Measurements from ENCODE around the gene LKAAEAR1.

Gene LKAAEAR1

DNA sequence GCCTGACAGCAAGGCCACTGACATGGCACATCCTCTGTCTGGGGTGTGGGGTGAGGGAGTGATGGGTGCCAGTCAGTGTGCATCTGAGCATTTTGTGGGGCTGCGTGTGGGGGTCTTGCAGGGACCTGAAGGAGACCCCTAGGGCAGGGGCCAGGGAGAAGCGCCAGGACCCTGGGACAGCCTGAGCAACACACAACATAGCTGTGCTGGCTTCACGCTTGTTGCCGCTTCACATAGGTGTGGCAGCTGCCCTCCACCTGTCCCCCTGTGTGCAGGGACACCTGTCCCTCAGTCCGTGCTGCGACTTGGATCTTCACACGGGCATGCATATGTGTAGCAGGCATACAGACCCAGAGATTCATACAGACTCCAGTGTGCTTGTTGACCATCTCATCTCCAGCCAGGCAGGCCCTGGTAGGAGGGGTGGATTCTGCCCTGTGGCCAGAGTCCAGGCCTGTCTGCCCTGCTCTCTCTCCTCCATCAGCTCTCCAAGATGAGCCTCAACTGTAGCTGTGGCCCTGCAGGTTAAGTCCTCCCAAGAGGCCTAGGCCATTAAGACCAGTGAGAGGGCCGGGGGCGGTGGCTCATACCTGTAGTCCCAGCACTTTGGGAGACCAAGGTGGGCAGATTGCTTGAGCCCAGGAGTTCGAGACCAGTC is 26.3 kb upstream of the LKAAEAR1 start:
- no peak for DNase-seq (ENCODE audit: low read depth)

DNA sequence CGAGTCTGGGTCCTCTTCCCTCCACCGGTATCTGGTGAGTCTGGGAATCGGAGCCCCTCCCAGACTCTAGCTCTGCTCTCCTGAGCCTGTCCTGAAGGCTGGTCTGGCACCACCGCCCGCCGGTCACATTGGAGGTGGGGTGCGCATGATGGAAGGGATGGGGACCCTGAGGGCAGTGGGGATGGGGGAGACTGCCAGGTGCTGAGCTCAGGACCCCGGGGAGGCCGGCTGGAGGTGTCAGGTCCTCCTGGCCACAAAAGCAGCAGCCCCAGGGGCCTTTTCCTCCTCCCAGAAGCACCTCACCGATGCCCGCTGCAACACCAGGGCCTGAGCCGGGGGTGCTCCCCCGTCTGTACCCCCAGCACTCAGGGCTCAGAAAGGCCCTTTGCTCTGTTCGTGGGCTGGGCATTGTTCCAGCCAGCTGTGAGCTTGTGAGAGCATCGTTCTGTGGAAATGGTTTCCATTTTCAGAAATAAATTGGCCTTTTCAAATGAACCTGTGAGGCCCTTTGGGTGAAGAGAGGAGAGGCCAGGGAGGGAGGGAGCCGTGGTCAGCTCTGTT is 25.7 kb upstream of the LKAAEAR1 start:
- no peak for DNase-seq (ENCODE audit: low read depth)

DNA sequence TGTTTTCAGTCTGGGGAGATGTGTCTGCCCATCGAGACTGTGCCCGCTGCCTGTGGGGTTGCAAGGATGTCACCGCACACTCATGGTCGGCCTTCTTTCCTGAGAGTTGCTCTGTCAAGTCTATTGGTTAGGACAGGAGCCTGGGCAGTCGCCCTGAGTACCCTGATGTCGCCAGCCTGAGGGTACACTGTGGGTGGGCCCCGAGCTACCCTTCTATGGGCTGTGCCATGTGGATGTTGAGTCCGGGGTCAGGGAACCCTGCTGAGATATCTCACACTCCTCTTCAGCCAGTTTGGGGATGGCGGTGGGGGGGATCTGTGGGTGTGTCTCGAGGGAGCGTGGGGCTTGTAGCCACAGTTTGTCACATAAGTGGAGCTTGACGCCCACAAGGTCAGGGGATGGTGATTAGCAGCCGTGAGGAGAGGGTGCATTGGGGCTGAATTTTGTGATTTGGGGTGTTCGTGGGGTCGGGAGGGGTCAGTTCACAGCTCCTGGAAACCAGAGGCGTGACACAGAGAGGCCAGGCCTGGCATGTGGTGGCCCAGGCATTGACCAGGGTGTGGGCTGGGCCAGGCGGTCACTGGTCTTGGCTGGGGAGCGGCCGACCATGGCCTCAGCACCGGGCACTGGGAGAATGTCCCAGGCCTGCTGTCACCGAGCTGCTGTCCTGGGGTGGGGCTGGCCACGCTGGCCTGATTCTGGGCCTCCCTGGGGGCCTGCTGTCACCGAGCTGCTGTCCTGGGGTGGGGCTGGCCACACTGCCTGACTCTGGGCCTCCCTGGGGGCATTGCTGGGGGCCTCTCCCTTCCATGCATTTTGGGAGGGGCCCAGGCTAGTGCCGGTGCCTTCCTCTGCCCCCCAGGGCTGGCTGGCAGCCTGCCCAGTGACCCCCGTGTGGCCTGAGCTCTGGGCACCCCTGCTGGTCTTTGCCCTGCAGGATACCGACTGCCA is 24.8 kb upstream of the LKAAEAR1 start:
- DNase-seq (ENCODE audit: low read depth) = no peak

GRCh38 chr20:64107736-64108457 is 23.7 kb upstream of the LKAAEAR1 start:
- DNase-seq (ENCODE audit: low read depth) = no peak

GRCh38 chr20:64106981-64107735 is 23.0 kb upstream of the LKAAEAR1 start, which contains the start of gene NPBWR2:
NPBWR2 (minus strand) TSS chr20:64107565; CDS start chr20:64106831, 734 bp downstream.
- DNase-seq (ENCODE audit: low read depth) = no peak

GRCh38 chr20:64106435-64106961 is 22.3 kb upstream of the LKAAEAR1 start:
- no peak for DNase-seq (ENCODE audit: low read depth)

- no peak for DNase-seq (ENCODE audit: low read depth)
Measured at GRCh38 chr20:64105846-64106434, 21.7 kb upstream of the LKAAEAR1 start.

DNA sequence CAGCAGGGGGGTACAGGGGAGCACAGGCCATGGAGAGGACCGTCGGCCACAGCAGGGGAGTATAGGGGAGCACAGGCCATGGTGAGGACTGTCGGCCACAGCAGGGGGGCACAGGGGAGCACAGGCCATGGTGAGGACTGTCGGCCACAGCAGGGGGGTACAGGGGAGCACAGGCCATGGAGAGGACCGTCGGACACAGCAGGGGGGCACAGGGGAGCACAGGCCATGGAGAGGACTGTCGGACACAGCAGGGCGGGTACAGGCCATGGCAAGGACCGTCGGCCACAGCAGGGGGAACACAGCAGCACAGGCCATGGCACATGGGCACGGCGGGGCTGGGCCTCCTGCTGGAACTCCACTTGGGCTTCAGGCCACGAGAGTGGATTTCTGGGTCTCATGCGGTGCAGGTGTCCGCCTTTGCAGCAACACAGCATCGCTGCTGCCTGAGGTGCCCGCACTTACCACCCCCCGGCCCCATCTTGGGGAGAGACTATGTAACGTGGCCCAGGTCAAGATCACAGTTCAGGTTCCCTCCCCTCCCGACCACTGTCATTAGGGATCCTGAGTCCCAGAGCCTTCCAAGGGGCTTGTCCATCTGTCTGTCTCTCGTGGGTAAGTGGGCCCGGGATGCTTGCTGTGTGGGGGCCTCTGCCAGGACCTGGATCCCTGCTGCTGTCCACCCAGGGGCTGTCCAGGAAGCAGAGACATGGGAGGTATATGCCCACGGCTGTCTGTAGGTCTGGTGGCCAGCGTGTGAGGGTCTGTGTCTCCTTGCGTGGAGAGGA is 20.7 kb upstream of the LKAAEAR1 start:
- DNase-seq (ENCODE audit: low read depth) = no peak

- DNase-seq (ENCODE audit: low read depth) = no peak
Measured at GRCh38 chr20:64103871-64104666, 19.9 kb upstream of the LKAAEAR1 start.

DNA sequence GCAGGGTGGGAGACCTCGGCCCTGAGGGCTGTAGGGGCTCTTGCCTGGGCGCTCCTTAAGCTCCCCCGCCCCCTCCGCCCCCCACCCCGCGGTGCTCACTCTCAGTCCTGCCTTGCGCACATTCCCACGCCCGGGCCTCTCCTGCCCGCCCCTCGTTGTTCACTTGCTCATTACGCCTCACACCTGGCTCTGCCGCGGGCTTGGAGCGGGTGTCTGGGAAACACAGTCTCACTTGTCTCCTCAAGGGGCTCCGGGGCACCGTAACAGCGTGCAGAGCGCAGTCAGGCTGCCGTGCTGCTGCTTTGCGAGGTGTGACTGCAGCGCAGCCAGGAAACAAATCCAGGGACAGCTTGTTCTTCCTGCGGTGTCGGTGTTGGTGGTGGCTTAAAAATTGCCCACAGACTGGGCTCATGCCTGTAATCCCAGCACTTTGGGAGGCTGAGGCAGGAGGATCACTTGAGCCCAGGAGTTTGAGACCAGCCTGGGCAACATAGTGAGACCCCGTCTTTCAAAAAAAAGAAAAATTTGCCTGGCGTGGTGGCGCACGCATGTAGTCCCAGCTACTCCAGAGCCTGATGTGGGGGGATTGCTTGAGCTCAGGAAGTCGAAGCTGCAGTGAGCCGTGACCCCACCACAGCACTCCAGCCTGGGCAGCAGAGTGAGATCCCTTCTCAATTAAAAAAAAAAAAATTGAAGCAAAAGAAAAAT is 18.6 kb upstream of the LKAAEAR1 start:
- no peak for DNase-seq (ENCODE audit: low read depth)

DNA sequence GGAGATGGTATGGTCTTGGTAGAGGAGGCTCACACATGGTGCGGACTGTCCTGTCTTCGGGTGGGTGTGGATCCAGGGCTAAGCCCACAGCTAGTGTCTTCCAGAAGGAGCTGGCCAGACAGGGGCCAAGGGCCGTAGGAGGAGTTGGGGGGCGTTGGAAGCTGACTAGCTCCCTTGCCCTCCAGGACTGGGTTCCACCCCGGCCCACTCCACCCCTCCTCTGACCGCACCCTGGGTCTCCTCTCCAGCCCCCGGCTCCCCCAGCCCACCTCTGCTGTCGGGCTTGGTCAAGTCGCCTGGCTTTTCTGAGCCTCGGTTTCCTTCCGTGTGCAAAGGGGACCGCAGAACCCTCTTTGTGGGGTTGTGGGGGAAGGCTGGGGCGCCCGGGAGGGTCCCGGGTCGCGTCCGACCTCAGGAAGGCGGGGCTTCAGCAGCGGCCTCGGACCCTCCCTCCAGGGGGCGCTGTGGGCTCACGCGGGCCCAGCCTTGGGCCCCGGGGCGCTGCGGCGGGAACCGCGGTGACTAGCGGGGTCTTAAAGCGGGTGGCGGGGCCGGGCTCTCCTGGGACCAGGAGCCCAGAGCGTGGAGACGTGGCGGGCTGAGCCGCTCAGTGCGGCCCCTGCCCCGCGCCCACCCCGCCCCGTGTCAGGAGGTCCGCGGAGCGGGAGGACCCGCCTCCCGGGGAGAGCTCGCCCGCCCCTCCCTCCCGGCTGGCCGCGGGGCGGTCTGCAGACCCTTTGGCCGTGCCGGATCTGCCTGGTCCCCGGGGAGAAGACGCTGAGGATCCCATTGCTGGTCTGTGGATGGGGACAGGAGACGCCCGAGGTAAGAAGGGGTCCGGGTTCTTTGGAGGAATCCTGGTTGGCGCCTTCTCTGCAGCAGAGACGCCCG is 17.8 kb upstream of the LKAAEAR1 start:
- DNase-seq (ENCODE audit: low read depth) = no peak

DNA sequence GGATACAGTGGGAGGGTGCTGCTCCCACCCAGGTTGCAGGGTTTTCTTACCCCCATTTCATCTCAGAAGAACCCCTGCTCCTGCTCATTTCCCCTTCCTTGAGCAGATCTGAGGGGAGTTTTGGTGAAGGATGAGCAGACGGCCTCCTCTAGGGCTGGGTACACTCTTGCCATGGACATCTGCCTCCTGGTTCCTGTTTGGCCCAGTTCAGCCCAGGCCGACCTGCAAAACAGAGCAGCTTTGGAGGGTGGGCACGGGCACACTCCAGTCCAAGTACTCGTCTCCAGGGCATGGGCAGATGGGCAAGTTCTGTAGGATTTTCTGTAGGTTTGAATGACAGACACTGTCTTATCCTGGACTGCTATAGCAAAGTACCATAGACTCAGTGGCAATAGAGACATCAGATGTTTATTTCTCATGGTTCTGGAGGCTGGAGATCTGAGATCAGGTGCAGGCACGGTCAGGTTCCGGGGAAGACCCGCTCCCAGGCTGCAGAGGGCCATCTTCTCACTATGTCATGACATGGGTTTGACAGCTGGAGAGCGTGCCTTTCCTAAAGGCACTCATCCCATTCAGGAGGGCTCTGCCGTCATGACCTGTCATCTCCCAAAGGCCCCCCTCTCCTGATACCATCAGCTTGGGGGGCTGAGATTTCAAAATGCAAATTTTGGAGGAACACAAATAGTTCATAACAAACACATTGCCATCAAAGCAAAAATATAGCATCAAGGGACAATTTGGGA is 16.9 kb upstream of the LKAAEAR1 start:
- no peak for DNase-seq (ENCODE audit: low read depth)

DNA sequence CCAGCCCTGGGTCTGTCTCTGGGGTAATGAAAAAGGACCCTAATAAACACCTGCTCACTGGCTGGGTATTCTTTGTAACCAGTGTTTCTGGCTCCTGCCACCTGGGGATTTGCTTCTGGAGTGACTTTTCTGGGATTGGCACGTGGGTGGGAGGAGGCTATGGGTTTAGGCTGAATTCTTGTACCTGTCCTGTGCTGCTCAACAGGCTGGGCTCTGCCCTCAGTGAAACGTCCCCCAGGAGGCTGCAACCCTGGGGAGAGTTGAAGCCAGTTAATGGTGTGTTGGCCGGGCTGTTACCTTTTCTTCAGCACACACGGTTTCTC is 16.3 kb upstream of the LKAAEAR1 start:
- no peak for DNase-seq (ENCODE audit: low read depth)

GRCh38 chr20:64099880-64100565 is 15.8 kb upstream of the LKAAEAR1 start:
- no peak for DNase-seq (ENCODE audit: low read depth)

- no peak for DNase-seq (ENCODE audit: low read depth)
Measured at GRCh38 chr20:64099086-64099786, 15.0 kb upstream of the LKAAEAR1 start.

Measured in stimulated activated CD8-positive, alpha-beta memory T cell treated with anti-CD3 and anti-CD28 coated beads, Interleukin-15, amount 100 ng/mL, for 24 hours (primary cell).